HepG2 (cell line): ENCODE data around the gene PRR35. TPM values are rescaled to one million over a fixed set of nuclear protein-coding genes. Genes with fewer than 3 reads are reported as not detected.
A peak's percentile ranks its signal among the peaks of the same experiment; 100 is the strongest.

Experiments
- AGO2 ChIP-seq: fragments of 200-400 bp; formaldehyde crosslinking; optimal IDR thresholded peaks from 2 replicates; pipeline ENCODE3; 2017; ENCODE audit warnings: mild to moderate bottlenecking, low read depth, low read length, moderate library complexity
- ARID5B ChIP-seq: IDR thresholded peaks from 2 replicates; pipeline ENCODE4 v1.4.0; 2020; ENCODE audit warnings: mild to moderate bottlenecking, missing genetic modification reagents
- KDM2A ChIP-seq: sonication (generic); formaldehyde crosslinking; IDR thresholded peaks from 2 replicates; pipeline ENCODE4 v1.4.0; 2020; ENCODE audit warnings: low read depth, missing genetic modification reagents, borderline replicate concordance
- KDM4B ChIP-seq: sonication (generic); formaldehyde crosslinking; IDR thresholded peaks from 2 replicates; pipeline ENCODE4 v1.4.0; 2020; ENCODE audit warnings: missing genetic modification reagents
- LCORL ChIP-seq, 2 experiments: fragments of 450-650 bp in 1 of 2; sonication (generic) in 1 of 2; formaldehyde crosslinking in 1 of 2; IDR thresholded peaks; 2 replicates each; pipeline versions ENCODE4 v1.5.0 to v1.6.1; 2017 to 2020; ENCODE audit warnings: antibody characterized with exemption in 1 of 2, missing genetic modification reagents in 1 of 2
- MED1 ChIP-seq: sonication (generic); formaldehyde crosslinking; IDR thresholded peaks from 2 replicates; pipeline ENCODE4 v1.4.0; 2020; ENCODE audit warnings: missing genetic modification reagents
- RARA ChIP-seq: IDR thresholded peaks from 2 replicates; pipeline ENCODE4 v1.6.1; 2016; ENCODE audit warnings: missing genetic modification reagents, missing compliant biosample characterization
- SMARCC2 ChIP-seq: fragments of 450-650 bp; IDR thresholded peaks from 2 replicates; pipeline ENCODE4 v1.6.1; 2017; ENCODE audit warnings: antibody characterized with exemption, mild to moderate bottlenecking
- SP2 ChIP-seq: sonication (generic); formaldehyde crosslinking; IDR thresholded peaks from 2 replicates; pipeline ENCODE4 v1.5.1; 2020; ENCODE audit warnings: mild to moderate bottlenecking, missing genetic modification reagents
- ZNF121 ChIP-seq: sonication (generic); formaldehyde crosslinking; IDR thresholded peaks from 2 replicates; pipeline ENCODE4 v1.5.0; 2020; ENCODE audit warnings: mild to moderate bottlenecking, missing genetic modification reagents
- polyA plus RNA-seq, 8 experiments: library from polyadenylated mRNA; depleted of rRNA in 3 of 8; stranded (reverse) in 7 of 8; unstranded in 1 of 8; fragments of >200 nt; fragmentation: Illumina TruSeq in 4 of 8; extraction: Trizol in 4 of 8; gene quantifications; 2 replicates each; pipeline versions ENCODE4 v1.2.1 to v1.2.3, GENCODE V29; 2011 to 2016; ENCODE audit warnings: low read depth in 4 of 8, missing spikeins in 1 of 8, mixed read lengths in 1 of 8; ENCODE audit not compliant: insufficient read depth in 1 of 8
- total RNA-seq, 5 experiments: library from RNA; depleted of rRNA; stranded (reverse); fragments of >200 nt; fragmentation: Illumina TruSeq; extraction: Trizol; gene quantifications; 2 replicates each; pipeline ENCODE4 v1.2.3, GENCODE V29; 2016; ENCODE audit warnings: low read depth in 1 of 5
- TF ChIP-seq, protein P1 (sequence below), 2 experiments: fragments of 450-650 bp in 1 of 2; sonication (generic) in 1 of 2; formaldehyde crosslinking in 1 of 2; IDR thresholded peaks; 2 replicates each; pipeline versions ENCODE4 v1.6.1 to v1.8.0; 2016 to 2022; ENCODE audit warnings: antibody characterized with exemption in 1 of 2, mild to moderate bottlenecking in 1 of 2, missing genetic modification reagents in 1 of 2
- TF ChIP-seq, protein P2 (sequence below): sonication (generic); formaldehyde crosslinking; IDR thresholded peaks from 2 replicates; pipeline ENCODE4 v1.4.0; 2020; ENCODE audit warnings: mild to moderate bottlenecking, missing genetic modification reagents

Gene PRR35
- total and polyA plus RNA-seq, 2 of the 13 experiments (the other 11 are each of a cell fraction or from before 2014, with no cell fraction given): 0.07 to 0.16 TPM

GRCh38 chr16:543301-544164 is 16.7 kb upstream of the PRR35 start (continued):
- TF ChIP-seq AGO2 (peak; percentile 80), KDM4B (0 out of 2 replicates have a peak, but pooled peaks have one; percentile 9), MED1 (CRISPR knock-in tag) (peak; percentile 73), SP2 (CRISPR knock-in tag) (0 out of 2 replicates have a peak, but pooled peaks have one; percentile 26), LCORL (IDR thresholded peaks at IDR 0.05) (no peak), LCORL (CRISPR knock-in tag; IDR thresholded peaks at IDR 0.05) (peak; percentile 75), KDM2A (peak; percentile 55; the same call in 1 of the 2 replicates), SMARCC2 (no peak), RARA (peak; percentile 77), ARID5B (CRISPR knock-in tag) (peak; percentile 46; the same call in 1 of the 2 replicates), ZNF121 (CRISPR knock-in tag) (0 out of 2 replicates have a peak, but pooled peaks have one; percentile 43)
- TF ChIP-seq, protein P1, sequence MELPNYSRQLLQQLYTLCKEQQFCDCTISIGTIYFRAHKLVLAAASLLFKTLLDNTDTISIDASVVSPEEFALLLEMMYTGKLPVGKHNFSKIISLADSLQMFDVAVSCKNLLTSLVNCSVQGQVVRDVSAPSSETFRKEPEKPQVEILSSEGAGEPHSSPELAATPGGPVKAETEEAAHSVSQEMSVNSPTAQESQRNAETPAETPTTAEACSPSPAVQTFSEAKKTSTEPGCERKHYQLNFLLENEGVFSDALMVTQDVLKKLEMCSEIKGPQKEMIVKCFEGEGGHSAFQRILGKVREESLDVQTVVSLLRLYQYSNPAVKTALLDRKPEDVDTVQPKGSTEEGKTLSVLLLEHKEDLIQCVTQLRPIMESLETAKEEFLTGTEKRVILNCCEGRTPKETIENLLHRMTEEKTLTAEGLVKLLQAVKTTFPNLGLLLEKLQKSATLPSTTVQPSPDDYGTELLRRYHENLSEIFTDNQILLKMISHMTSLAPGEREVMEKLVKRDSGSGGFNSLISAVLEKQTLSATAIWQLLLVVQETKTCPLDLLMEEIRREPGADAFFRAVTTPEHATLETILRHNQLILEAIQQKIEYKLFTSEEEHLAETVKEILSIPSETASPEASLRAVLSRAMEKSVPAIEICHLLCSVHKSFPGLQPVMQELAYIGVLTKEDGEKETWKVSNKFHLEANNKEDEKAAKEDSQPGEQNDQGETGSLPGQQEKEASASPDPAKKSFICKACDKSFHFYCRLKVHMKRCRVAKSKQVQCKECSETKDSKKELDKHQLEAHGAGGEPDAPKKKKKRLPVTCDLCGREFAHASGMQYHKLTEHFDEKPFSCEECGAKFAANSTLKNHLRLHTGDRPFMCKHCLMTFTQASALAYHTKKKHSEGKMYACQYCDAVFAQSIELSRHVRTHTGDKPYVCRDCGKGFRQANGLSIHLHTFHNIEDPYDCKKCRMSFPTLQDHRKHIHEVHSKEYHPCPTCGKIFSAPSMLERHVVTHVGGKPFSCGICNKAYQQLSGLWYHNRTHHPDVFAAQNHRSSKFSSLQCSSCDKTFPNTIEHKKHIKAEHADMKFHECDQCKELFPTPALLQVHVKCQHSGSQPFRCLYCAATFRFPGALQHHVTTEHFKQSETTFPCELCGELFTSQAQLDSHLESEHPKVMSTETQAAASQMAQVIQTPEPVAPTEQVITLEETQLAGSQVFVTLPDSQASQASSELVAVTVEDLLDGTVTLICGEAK (IDR thresholded peaks at IDR 0.05): no peak
- TF ChIP-seq, protein P1 (CRISPR knock-in tag; IDR thresholded peaks at IDR 0.05): peak; percentile 62; the same call in 1 of the 2 replicates
- TF ChIP-seq, protein P2, sequence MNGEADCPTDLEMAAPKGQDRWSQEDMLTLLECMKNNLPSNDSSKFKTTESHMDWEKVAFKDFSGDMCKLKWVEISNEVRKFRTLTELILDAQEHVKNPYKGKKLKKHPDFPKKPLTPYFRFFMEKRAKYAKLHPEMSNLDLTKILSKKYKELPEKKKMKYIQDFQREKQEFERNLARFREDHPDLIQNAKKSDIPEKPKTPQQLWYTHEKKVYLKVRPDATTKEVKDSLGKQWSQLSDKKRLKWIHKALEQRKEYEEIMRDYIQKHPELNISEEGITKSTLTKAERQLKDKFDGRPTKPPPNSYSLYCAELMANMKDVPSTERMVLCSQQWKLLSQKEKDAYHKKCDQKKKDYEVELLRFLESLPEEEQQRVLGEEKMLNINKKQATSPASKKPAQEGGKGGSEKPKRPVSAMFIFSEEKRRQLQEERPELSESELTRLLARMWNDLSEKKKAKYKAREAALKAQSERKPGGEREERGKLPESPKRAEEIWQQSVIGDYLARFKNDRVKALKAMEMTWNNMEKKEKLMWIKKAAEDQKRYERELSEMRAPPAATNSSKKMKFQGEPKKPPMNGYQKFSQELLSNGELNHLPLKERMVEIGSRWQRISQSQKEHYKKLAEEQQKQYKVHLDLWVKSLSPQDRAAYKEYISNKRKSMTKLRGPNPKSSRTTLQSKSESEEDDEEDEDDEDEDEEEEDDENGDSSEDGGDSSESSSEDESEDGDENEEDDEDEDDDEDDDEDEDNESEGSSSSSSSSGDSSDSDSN: peak; percentile 77
